Measurements from ENCODE around the gene DPP4.
"Not testable (repeated sequence)": the region's sequence is repeated elsewhere in the genome, so short reads cannot be mapped to it uniquely, and the experiment has no call there.

DPP4 gene

GRCh38 chr2:161990741-161991140, 83.3 kb downstream of the DPP4 start:
- H3K4me3 ChIP-seq (ENCODE audit: low read length): no peak overlapping the region

GRCh38 chr2:161990036-161990435, 84.0 kb downstream of the DPP4 start:
- Histone ChIP-seq H3K9me3 (ENCODE audit: control insufficient read depth, low read length) (no peaks in the 10 kb centered on the region), H3K9ac (ENCODE audit: low read length) (no peak overlapping the region), H3K36me3 (ENCODE audit: control insufficient read depth, insufficient read depth, low read length) (no peaks in the 10 kb centered on the region), H3K27me3 (ENCODE audit: control insufficient read depth, insufficient read depth, low read length) (no peaks in the 10 kb centered on the region), H3K4me1 (ENCODE audit: control insufficient read depth, insufficient read depth, low read length) (no peaks in the 10 kb centered on the region), H3K4me3 (ENCODE audit: low read length) (no peak overlapping the region)

More at GRCh38 chr2:161990741-161991140, 83.3 kb downstream of the DPP4 start:
- H3K36me3 ChIP-seq (ENCODE audit: control insufficient read depth, insufficient read depth, low read length): no peaks in the 10 kb centered on the region
- H3K9ac ChIP-seq (ENCODE audit: low read length): no peak overlapping the region
- H3K27me3 ChIP-seq (ENCODE audit: control insufficient read depth, insufficient read depth, low read length): no peaks in the 10 kb centered on the region
- H3K4me1 ChIP-seq (ENCODE audit: control insufficient read depth, insufficient read depth, low read length): peaks cover 1% of the 10 kb centered on the region
- H3K9me3 ChIP-seq (ENCODE audit: control insufficient read depth, low read length): no peaks in the 10 kb centered on the region

GRCh38 chr2:161988589-161988988, 85.4 kb downstream of the DPP4 start:
- H3K9ac ChIP-seq (ENCODE audit: low read length): no peak overlapping the region
- no peaks in the 10 kb centered on the region for H3K27me3 ChIP-seq (ENCODE audit: control insufficient read depth, insufficient read depth, low read length)
- no peak overlapping the region for H3K4me3 ChIP-seq (ENCODE audit: low read length)
- no peaks in the 10 kb centered on the region for H3K4me1 ChIP-seq (ENCODE audit: control insufficient read depth, insufficient read depth, low read length)
- H3K9me3 ChIP-seq (ENCODE audit: control insufficient read depth, low read length): no peaks in the 10 kb centered on the region
- H3K36me3 ChIP-seq (ENCODE audit: control insufficient read depth, insufficient read depth, low read length): no peaks in the 10 kb centered on the region

- H3K4me3 ChIP-seq (ENCODE audit: low read length): no peak overlapping the region
- H3K4me1 ChIP-seq (ENCODE audit: control insufficient read depth, insufficient read depth, low read length): no peaks in the 10 kb centered on the region
- no peak overlapping the region for H3K9ac ChIP-seq (ENCODE audit: low read length)
- no peaks in the 10 kb centered on the region for H3K27me3 ChIP-seq (ENCODE audit: control insufficient read depth, insufficient read depth, low read length)
- no peaks in the 10 kb centered on the region for H3K36me3 ChIP-seq (ENCODE audit: control insufficient read depth, insufficient read depth, low read length)
- H3K9me3 ChIP-seq (ENCODE audit: control insufficient read depth, low read length): no peaks in the 10 kb centered on the region
Measured at GRCh38 chr2:161987311-161987710, 86.7 kb downstream of the DPP4 start.

- H3K4me3 ChIP-seq (ENCODE audit: low read length): no peak overlapping the region
- no peaks in the 10 kb centered on the region for H3K9me3 ChIP-seq (ENCODE audit: control insufficient read depth, low read length)
- H3K27me3 ChIP-seq (ENCODE audit: control insufficient read depth, insufficient read depth, low read length): no peaks in the 10 kb centered on the region
- H3K36me3 ChIP-seq (ENCODE audit: control insufficient read depth, insufficient read depth, low read length): no peaks in the 10 kb centered on the region
- no peak overlapping the region for H3K9ac ChIP-seq (ENCODE audit: low read length)
- H3K4me1 ChIP-seq (ENCODE audit: control insufficient read depth, insufficient read depth, low read length): no peaks in the 10 kb centered on the region
Measured at GRCh38 chr2:161983866-161984265, 90.1 kb downstream of the DPP4 start.

DNA sequence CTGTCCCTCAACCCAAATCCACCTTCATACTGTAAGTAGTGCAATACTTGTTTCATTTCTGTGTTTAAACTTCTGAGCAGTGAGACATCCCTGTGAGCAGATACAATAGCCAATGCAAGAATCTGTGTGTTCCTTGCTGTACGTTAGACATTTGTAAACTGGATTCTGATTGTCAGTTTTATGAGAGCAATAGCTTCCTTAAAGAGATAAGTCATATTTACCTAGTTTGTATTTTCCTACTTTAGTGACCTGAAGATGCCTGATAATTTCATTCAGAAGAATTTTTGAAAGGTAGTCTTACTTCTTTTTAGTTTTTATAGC, 90.7 kb downstream of the DPP4 start:
- Histone ChIP-seq H3K9ac (ENCODE audit: low read length) (no peak overlapping the region), H3K4me3 (ENCODE audit: low read length) (no peak overlapping the region), H3K9me3 (ENCODE audit: control insufficient read depth, low read length) (no peaks in the 10 kb centered on the region), H3K27me3 (ENCODE audit: control insufficient read depth, insufficient read depth, low read length) (no peaks in the 10 kb centered on the region), H3K4me1 (ENCODE audit: control insufficient read depth, insufficient read depth, low read length) (no peaks in the 10 kb centered on the region), H3K36me3 (ENCODE audit: control insufficient read depth, insufficient read depth, low read length) (no peaks in the 10 kb centered on the region)

GRCh38 chr2:161982548-161983330, 91.3 kb downstream of the DPP4 start:
- Histone ChIP-seq H3K4me3 (ENCODE audit: low read length) (no peak overlapping the region), H3K27me3 (ENCODE audit: control insufficient read depth, insufficient read depth, low read length) (no peaks in the 10 kb centered on the region), H3K36me3 (ENCODE audit: control insufficient read depth, insufficient read depth, low read length) (no peaks in the 10 kb centered on the region), H3K4me1 (ENCODE audit: control insufficient read depth, insufficient read depth, low read length) (no peaks in the 10 kb centered on the region), H3K9ac (ENCODE audit: low read length) (no peak overlapping the region), H3K9me3 (ENCODE audit: control insufficient read depth, low read length) (no peaks in the 10 kb centered on the region)

GRCh38 chr2:161981679-161982250, 92.2 kb downstream of the DPP4 start:
- Histone ChIP-seq H3K36me3 (ENCODE audit: control insufficient read depth, insufficient read depth, low read length) (no peaks in the 10 kb centered on the region), H3K4me3 (ENCODE audit: low read length) (no peak overlapping the region), H3K4me1 (ENCODE audit: control insufficient read depth, insufficient read depth, low read length) (no peaks in the 10 kb centered on the region), H3K9me3 (ENCODE audit: control insufficient read depth, low read length) (no peaks in the 10 kb centered on the region), H3K27me3 (ENCODE audit: control insufficient read depth, insufficient read depth, low read length) (no peaks in the 10 kb centered on the region), H3K9ac (ENCODE audit: low read length) (no peak overlapping the region)

DNA sequence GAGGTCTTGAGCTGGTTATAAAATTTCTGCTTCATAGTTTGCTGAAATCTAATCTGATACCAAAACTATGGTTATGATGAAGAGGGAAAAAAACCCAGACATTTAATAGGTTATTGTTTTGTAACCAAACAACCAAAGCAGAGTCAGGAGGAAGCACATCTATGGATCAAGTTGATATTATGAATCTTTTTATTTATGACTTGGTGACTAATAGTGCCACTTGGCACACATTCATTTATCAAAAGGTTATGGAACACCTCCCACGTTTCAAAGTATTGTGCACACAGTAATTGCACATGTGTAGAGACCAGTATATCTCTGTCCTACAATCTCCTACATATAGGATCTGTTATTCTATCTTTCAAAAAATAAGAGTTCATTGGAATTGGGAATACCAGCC, 93.0 kb downstream of the DPP4 start:
- no peaks in the 10 kb centered on the region for H3K36me3 ChIP-seq (ENCODE audit: control insufficient read depth, insufficient read depth, low read length)
- no peak overlapping the region for H3K4me3 ChIP-seq (ENCODE audit: low read length)
- no peaks in the 10 kb centered on the region for H3K9me3 ChIP-seq (ENCODE audit: control insufficient read depth, low read length)
- H3K27me3 ChIP-seq (ENCODE audit: control insufficient read depth, insufficient read depth, low read length): no peaks in the 10 kb centered on the region
- no peak overlapping the region for H3K9ac ChIP-seq (ENCODE audit: low read length)
- H3K4me1 ChIP-seq (ENCODE audit: control insufficient read depth, insufficient read depth, low read length): no peaks in the 10 kb centered on the region

GRCh38 chr2:161979490-161979889, 94.5 kb downstream of the DPP4 start:
- Histone ChIP-seq H3K9me3 (ENCODE audit: control insufficient read depth, low read length) (no peaks in the 10 kb centered on the region), H3K36me3 (ENCODE audit: control insufficient read depth, insufficient read depth, low read length) (no peaks in the 10 kb centered on the region)

DNA sequence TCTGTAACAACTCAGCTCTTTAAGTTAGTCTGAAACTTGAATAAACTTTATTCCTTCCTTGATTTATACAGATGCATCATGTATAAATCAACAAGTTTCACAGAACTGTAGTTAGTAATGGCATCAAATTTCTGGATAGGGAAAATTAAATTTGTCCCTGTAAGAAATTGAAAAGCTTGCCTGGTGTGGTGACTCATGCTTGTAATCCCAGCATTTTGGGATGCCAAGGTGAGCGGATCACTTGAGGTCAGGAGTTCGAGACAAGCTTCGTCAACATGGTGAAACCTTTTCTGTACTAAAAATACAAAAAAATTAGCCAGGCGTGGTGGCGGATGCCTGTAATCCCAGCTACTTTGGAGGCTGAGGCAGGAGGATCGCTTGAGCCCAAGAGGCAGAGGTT, 96.1 kb downstream of the DPP4 start:
- not testable (repeated sequence) for H3K4me1 ChIP-seq (ENCODE audit: control insufficient read depth, insufficient read depth, low read length); H3K9ac ChIP-seq (ENCODE audit: low read length); H3K4me3 ChIP-seq (ENCODE audit: low read length); H3K36me3 ChIP-seq (ENCODE audit: control insufficient read depth, insufficient read depth, low read length); H3K9me3 ChIP-seq (ENCODE audit: control insufficient read depth, low read length); H3K27me3 ChIP-seq (ENCODE audit: control insufficient read depth, insufficient read depth, low read length)

More at GRCh38 chr2:161979490-161979889, 94.5 kb downstream of the DPP4 start:
- Histone ChIP-seq H3K4me3 (ENCODE audit: low read length) (no peak overlapping the region), H3K27me3 (ENCODE audit: control insufficient read depth, insufficient read depth, low read length) (no peaks in the 10 kb centered on the region), H3K9ac (ENCODE audit: low read length) (no peak overlapping the region), H3K4me1 (ENCODE audit: control insufficient read depth, insufficient read depth, low read length) (no peaks in the 10 kb centered on the region)

- Histone ChIP-seq H3K36me3 (ENCODE audit: control insufficient read depth, insufficient read depth, low read length) (no peaks in the 10 kb centered on the region), H3K4me1 (ENCODE audit: control insufficient read depth, insufficient read depth, low read length) (no peaks in the 10 kb centered on the region), H3K9ac (ENCODE audit: low read length) (no peak overlapping the region), H3K9me3 (ENCODE audit: control insufficient read depth, low read length) (no peaks in the 10 kb centered on the region), H3K27me3 (ENCODE audit: control insufficient read depth, insufficient read depth, low read length) (no peaks in the 10 kb centered on the region), H3K4me3 (ENCODE audit: low read length) (no peak overlapping the region)
Measured at GRCh38 chr2:161976917-161977316, 97.1 kb downstream of the DPP4 start.
